ENCODE measurements around the gene NUDT12.

The NUDT12 gene

GRCh38 chr5:103598997-103599566 is 36.5 kb upstream of the NUDT12 start:
- Histone ChIP-seq H3K9ac (ENCODE audit: low read depth, low read length, poor library complexity, severe bottlenecking) (no peak overlapping the region), H3K4me1 (ENCODE audit: insufficient read depth, low read length, poor library complexity, severe bottlenecking) (no peaks in the 10 kb centered on the region), H2AFZ (ENCODE audit: low read length) (no peak overlapping the region), H4K20me1 (ENCODE audit: insufficient read depth, low read length, poor library complexity, severe bottlenecking) (no peaks in the 10 kb centered on the region), H3K9me3 (ENCODE audit: insufficient read depth, low read depth, low read length) (no peaks in the 10 kb centered on the region), H3K4me3 (ENCODE audit: low read length, poor library complexity, severe bottlenecking) (no peak overlapping the region), H3K36me3 (ENCODE audit: insufficient read depth, low read length) (no peaks in the 10 kb centered on the region), H3K9me2 (replicated peaks; ENCODE audit: low read depth, low read length) (no peaks in the 10 kb centered on the region), H3K4me2 (ENCODE audit: low read depth, low read length, poor library complexity, severe bottlenecking) (no peak overlapping the region), H3K27me3 (ENCODE audit: insufficient read depth, low read length, poor library complexity, severe bottlenecking) (no peaks in the 10 kb centered on the region), H3F3A (ENCODE audit: low read depth) (no peaks in the 10 kb centered on the region), H3K79me2 (ENCODE audit: insufficient read depth, low read length) (no peaks in the 10 kb centered on the region)
- TF ChIP-seq EZH2phosphoT487 (IDR thresholded peaks at IDR 0.05; ENCODE audit: borderline replicate concordance) (no peak), CTCF (conservative IDR thresholded peaks at IDR 0.05; ENCODE audit: low read length) (no peak)

- no peaks in the 10 kb centered on the region for H3F3A ChIP-seq (ENCODE audit: low read depth)
- H3K4me1 ChIP-seq (ENCODE audit: insufficient read depth, low read length, poor library complexity, severe bottlenecking) = no peaks in the 10 kb centered on the region
- TF ChIP-seq EZH2phosphoT487 (IDR thresholded peaks at IDR 0.05; ENCODE audit: borderline replicate concordance) (no peak), CTCF (conservative IDR thresholded peaks at IDR 0.05; ENCODE audit: low read length) (no peak)
- no peaks in the 10 kb centered on the region for H4K20me1 ChIP-seq (ENCODE audit: insufficient read depth, low read length, poor library complexity, severe bottlenecking)
- no peaks in the 10 kb centered on the region for H3K36me3 ChIP-seq (ENCODE audit: insufficient read depth, low read length)
- no peak overlapping the region for H3K9ac ChIP-seq (ENCODE audit: low read depth, low read length, poor library complexity, severe bottlenecking)
- no peaks in the 10 kb centered on the region for H3K27me3 ChIP-seq (ENCODE audit: insufficient read depth, low read length, poor library complexity, severe bottlenecking)
- no peak overlapping the region for H2AFZ ChIP-seq (ENCODE audit: low read length)
- H3K4me3 ChIP-seq (ENCODE audit: low read length, poor library complexity, severe bottlenecking) = no peak overlapping the region
- no peaks in the 10 kb centered on the region for H3K79me2 ChIP-seq (ENCODE audit: insufficient read depth, low read length)
- no peaks in the 10 kb centered on the region for H3K9me3 ChIP-seq (ENCODE audit: insufficient read depth, low read depth, low read length)
- no peaks in the 10 kb centered on the region for H3K9me2 ChIP-seq (replicated peaks; ENCODE audit: low read depth, low read length)
- no peak overlapping the region for H3K4me2 ChIP-seq (ENCODE audit: low read depth, low read length, poor library complexity, severe bottlenecking)
Observed at GRCh38 chr5:103590221-103590620, 27.6 kb upstream of the NUDT12 start.

- no peaks in the 10 kb centered on the region for H3K36me3 ChIP-seq (ENCODE audit: insufficient read depth, low read length)
- H3K4me3 ChIP-seq (ENCODE audit: low read length, poor library complexity, severe bottlenecking) = no peak overlapping the region
- H3K9me2 ChIP-seq (replicated peaks; ENCODE audit: low read depth, low read length) = no peaks in the 10 kb centered on the region
- no peaks in the 10 kb centered on the region for H3K9me3 ChIP-seq (ENCODE audit: insufficient read depth, low read depth, low read length)
- no peaks in the 10 kb centered on the region for H3K79me2 ChIP-seq (ENCODE audit: insufficient read depth, low read length)
- H3K9ac ChIP-seq (ENCODE audit: low read depth, low read length, poor library complexity, severe bottlenecking) = no peak overlapping the region
- TF ChIP-seq CTCF (conservative IDR thresholded peaks at IDR 0.05; ENCODE audit: low read length) (no peak), EZH2phosphoT487 (IDR thresholded peaks at IDR 0.05; ENCODE audit: borderline replicate concordance) (no peak)
- H4K20me1 ChIP-seq (ENCODE audit: insufficient read depth, low read length, poor library complexity, severe bottlenecking) = no peaks in the 10 kb centered on the region
- H2AFZ ChIP-seq (ENCODE audit: low read length) = no peak overlapping the region
- H3K4me2 ChIP-seq (ENCODE audit: low read depth, low read length, poor library complexity, severe bottlenecking) = no peak overlapping the region
- H3K4me1 ChIP-seq (ENCODE audit: insufficient read depth, low read length, poor library complexity, severe bottlenecking) = no peaks in the 10 kb centered on the region
- H3K27me3 ChIP-seq (ENCODE audit: insufficient read depth, low read length, poor library complexity, severe bottlenecking) = no peaks in the 10 kb centered on the region
- H3F3A ChIP-seq (ENCODE audit: low read depth) = no peaks in the 10 kb centered on the region
Observed at GRCh38 chr5:103589776-103590175, 27.2 kb upstream of the NUDT12 start.
